ENCODE results near the gene WDR33.
"Not testable (repeated sequence)": the region's sequence is repeated elsewhere in the genome, so short reads cannot be mapped to it uniquely, and the experiment has no call there.

The WDR33 gene

DNA sequence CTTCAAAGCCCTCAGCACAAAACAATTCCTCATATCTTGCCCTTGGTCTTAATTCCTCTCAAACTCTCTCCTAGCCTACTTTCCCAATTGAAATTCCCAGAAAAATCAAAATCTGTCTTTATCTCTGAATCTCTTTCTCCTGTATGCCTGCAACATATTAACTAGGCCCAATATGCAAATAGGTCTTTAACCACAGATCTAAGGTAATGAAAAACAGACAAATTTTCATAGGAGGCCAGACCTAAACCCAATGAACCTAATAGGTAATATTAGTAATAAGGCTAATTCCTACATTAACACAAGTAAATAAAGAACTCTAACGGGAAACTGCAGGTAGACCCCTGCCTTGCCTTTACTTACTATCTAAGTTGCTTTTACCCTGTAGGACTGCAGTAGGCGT, 41.4 kb downstream of the WDR33 start:
- no peak for DNase-seq

DNA sequence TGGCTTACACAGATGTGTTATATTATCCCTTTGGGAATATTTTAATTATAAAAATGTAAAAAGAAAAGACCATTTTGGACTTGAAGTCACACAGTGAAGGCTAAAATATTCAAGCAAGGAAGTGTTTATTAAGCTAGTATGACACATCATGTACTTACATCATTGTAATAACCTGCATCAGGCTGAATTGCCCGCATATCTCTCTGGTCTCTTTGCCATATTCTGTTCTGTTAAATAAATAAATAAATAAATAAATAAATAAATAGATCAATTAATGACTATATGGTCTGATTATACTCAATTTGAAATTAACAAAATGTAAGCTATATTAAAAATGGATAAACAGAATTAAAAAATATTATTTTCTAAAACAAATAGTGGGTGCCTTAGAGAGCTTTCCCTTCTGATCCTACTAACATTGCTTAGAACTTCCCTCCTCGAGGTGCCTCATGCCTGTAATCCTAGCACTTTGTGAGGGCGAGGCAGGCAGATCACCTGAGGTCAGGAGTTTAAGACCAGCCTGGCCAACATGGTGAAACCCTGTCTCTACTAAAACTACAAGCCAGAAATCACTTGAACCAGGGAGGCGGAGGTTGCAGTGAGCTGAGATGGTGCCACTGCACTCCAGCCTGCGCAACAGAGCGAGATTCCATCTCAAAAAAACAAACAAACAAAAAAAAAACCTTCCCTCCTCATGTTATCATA, 42.0 kb downstream of the WDR33 start:
- no peak for DNase-seq

DNA sequence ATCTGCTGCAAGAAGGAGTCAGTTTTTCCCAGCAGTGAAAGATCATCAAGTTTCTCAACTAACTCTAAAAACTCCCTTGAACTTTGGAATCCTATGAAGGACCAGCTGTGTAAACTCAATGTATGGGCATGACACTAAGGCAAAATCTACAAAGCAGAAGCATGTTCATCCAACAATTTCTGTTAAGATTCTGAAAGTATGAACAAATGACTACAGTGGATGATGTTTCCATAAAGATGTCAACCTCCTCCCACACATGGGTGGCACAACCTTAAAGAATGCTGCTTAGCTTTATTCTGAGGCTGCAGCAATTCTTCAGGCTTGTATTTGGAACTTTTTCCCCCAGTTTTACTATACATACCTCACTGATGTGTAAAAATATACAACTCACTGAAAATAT, 47.2 kb downstream of the WDR33 start:
- no peak for DNase-seq

DNA sequence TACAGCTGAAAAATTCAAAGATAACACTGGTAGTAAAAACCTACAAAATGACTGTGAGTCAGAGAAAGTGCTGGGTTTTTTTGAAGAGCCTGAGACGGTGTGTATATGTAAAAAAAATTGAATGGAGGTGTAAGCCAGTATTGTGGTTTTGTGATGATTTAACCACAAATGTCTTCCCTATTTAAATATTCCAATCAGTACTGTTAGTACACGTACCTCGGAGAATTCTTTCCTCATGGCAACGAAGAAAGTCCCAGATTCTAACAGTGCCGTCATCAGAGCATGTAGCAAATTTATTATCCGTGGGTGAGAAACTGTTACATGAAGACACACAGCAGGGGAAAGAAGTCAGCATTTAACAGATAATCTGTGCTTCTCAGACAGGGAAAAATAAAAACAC, 48.1 kb downstream of the WDR33 start:
- DNase-seq, result no peak

DNA sequence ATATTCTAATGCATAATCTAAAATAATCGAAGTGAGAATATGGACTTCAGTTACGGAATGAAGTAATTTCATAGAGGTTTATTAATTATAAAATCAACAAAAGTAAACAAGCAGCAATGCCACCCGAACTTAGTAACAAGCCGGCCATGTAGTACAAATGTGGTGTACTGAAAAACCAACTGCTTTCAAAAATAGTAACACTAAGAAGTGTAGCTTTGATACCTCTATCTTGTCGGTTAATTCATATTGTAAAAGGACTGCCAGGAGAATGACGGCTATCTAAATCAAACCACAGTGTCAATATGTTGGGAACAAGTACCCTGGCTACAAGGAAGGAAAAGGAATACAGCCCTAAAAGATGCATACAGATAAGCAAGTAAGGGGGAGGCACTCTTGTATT, 48.5 kb downstream of the WDR33 start:
- DNase-seq, result no peak

DNA sequence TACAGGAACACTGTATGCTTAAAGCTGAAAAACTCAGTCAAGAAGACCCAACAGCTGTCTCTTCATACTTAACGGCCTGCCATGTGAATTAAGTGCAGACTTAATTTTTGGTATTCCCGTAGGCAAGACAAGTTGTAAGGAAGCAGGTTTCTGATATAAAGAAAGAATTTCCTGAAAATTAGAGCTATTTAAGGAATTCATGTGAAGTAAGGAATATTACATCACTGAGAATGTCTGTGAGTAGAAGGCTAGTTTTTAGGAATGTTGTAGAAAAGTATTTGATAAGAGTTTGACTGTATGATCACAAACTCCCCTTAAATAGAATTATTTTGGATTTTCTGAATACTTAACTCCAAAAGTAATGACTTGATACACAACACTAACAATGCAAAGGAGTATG, 51.0 kb downstream of the WDR33 start:
- no peak for DNase-seq

DNA sequence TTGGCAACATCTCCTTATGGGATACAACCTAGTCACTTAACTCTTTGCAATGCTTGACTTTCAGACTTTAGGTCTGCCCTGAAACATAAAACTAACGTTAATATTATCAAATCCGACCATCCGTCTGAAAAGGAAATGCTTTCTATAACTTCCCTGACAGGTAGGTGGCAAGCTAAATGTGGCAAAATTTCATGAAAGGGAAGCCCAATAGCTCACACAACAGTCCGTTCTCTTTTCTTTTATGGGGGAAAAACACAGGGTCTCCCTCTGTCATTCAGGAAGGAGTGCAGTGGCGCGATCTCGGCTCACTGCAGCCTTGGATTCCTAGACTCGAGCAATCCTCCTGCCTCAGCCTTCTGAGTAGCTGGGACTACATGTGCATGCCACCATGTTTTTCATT, 56.8 kb downstream of the WDR33 start:
- DNase-seq, result no peak

DNA sequence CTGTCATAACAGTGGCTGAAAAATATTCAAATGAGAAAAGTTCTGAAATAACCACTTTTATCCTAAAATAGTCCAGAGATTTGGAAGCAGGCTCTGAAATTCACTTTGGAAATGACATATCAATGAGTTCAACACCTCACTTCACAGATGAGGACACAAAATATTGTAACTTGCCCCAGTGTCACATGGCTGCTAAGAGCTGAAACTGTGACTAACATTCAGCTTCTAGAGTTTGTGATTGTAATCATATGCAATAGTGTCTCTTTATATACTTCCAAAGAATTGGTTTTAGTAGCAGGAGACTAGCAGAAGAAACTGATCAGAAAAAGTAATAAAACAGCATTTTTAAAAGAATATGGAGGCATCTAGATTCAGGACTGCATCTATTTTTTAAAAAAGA, 57.6 kb downstream of the WDR33 start:
- no peak for DNase-seq

DNA sequence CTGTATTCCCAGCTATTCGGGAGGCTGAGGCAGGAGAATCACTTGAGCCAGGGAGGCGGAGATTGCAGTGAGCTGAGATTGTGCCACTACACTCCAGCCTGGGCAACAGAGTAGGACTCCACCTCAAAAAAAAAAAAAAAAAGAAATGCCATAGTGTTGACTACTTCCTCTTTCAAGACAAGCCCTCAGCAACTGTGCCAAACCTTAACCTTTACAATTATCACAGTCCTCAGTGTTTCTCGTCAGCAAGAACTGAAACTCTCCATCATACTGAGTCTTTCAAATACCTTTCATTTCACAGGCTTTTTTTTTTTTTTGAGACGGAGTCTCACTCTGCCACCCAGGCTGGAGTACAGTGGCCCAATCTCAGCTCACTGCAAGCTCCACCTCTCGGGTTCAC, 61.4 kb downstream of the WDR33 start:
- DNase-seq, result not testable (repeated sequence)

DNA sequence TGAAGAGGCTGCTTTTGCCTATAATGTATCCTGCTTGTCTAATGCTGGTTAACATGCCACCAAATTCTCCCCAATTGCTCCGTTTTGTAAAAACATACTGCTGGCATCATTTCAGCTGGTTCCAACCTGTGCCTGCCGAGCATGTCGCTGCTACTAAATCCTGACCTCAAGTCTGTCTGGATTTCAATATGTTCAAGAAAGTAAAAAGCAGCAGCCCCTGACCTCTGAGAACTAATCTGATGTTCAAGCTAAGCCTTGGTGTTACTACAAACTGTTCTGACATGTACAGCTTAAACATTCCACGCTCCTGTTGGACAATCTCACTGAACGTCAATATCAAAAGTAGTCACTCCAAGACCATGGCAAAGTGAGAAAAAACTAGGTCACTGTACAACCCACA, 63.4 kb downstream of the WDR33 start:
- DNase-seq, result no peak

DNA sequence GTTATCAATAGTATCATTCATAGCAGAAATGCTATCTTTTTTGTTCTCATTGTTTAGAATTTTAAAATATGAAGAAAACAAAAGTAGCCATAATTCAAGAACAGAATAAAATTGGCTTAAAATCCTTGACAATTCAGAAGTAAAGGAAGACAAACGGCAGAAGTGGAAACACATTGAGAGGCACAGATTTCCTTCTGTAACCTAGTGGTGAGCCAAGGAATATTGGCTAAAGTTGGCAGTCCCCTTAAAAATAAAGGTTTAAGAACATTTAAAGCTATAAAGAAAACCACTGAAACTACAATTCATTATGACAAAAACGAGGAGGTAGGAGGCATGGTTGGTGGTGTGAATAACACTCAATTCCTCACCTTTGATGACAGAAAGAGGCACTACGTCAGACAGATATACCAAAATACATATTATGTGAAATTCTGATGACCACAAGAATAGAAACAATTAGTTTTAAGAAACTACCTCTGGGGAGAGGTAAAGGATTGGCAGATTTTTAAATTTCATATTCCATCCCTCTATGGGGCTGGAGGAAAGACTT, 67.4 kb downstream of the WDR33 start:
- no peak for DNase-seq

DNA sequence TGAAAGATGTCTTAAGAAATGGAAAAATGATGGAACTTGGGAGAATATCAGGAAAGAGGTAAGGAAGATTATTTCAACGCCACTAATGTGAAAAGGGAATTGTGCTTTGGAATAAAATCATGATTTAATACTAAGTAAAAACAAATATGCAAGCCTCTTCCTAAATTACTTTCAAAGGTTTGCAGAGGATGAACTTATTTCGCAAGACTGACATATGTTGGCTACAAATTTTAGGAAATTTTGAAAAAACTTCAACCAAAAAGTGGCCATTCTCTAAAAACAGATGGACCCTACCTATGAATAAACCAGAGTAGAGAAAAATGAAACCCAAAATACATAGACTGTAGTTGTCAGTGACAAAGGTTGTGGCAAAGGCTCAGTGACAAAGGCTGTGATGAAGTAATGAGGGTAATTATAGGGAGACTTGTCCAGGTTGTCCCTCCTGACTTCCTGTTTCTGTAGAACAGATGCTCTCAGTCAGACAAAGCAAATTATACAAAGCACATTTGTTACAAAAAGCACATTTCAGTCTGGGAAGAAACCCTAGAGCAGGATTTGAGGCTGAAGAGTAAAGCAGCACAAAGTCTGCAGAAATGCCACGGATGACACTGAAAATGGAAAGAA, 70.2 kb downstream of the WDR33 start:
- DNase-seq, result no peak

DNA sequence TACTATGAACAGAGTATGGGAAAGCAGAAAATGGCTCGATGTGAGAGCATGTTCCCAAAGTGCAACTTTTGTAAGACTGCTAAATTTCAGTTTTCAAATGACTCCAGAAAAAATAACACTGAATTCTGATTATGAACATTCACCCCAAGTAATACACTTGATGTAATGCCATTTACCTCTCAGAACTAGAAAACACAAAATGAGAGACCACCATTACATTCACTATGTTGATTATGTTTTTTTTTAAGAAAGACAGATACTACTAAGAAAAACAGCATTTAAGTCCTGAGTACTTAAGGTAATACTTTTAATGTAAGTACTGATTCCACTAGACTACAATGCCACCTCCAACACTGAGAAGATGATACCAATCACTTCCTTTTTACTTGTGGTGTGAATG, 71.2 kb downstream of the WDR33 start:
- no peak for DNase-seq

DNA sequence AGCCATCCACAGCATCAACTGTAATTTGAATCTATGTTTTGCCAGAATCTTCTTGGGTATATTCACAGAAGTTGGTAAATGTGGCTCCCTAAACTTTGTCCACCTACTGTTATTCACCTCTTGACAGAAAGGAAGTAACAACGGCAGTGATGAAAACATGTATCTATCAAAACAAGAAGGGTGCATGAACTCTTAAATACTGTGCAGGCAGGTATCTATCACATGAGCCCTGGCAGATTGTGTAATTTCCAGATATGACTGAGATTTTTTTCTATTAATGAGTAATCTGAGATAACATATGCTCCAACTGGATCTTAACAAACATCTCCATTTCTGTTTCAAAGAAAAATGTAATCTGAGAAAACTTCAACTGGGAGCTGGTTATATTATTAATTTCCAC, 73.1 kb downstream of the WDR33 start:
- no peak for DNase-seq

DNA sequence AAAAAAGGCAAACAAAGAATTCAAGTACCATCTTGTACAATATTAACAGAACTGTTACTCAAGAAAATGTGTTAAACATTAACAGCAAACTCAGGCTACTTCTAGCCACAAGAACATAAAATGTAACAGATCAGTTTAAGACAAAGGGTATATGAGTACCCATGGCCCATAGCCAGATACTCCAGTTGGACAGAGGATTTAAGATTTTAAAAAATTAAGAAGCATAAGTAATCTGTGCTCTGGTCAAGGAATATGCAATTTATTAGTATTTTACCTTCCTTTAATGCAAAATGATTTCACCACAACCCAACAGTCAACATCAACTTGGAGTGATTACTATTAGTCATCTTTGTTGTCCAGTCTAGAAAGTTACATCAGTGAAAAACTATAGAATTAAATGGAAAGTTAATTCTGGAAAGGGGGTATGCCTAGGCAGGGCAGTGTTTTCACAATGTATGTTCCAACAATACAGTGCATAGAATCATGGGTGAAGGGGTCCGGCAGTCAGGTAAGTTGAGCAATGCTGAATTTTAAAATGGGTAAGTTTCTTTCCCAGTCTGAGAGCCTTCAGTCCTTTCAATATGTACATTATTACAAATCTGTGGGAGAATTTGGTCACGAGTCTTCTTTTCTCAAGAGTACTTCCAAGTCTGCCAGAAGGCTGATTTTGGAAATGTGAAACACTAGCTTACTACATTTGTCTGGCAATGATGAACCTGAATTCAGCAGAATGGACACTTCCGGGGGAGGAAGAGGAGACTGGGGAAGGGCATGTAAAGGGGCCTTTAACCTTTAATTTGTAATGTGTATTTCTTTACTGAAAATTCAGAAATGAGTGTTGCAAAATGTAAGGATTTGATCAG, 75.2 kb downstream of the WDR33 start:
- DNase-seq, result no peak

DNA sequence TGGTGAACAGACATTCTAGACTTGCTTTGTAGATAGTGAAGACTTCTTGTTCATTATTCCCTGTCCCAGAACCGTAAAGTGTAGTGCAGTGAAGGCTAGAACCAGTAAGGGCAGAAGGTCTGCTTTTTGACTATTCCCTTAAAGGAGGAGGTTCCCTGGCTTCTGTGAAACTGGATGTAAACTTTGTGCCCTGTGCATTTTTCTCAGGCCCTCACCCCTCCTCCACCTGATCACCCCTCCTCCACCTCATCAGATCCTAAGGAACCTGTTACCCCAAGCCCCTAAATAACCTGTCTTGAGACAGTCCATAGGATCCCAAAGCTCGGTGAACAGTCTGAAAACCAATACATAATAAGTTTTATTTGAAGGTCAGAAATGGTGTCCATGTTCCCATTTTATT, 75.9 kb downstream of the WDR33 start:
- DNase-seq, result no peak

DNA sequence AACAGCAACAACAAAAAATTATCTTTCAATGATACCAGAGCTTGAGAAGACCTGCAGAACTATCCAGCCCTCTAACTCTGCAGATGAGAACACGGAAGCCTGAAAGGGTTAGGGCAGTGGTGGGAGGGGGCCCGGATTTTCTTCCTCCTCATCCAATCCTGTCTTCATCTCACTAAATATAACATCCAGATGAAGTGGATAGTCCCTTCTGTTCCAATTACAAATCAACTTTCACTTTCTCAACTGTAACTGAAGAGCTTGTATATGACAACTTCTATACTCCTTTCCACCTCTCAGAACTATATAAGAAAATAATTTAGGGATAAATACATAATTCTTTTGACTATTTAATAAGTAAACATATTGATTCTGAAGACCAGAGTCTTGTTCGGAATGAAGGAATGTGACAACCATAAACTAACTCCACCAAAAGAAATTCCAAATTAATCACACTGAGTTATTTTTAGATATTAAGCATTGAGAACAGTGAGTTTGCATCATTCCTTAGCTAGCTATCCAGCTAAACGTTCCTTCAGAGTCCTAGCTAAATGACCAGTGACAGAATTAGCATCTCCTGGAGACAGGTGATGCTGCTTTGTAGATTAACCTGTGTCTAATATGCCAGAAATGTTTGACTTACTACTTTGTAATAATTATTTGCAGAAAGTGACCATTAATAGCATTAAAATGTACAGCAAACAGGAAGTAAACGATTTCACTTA, 77.0 kb downstream of the WDR33 start:
- DNase-seq, result no peak

DNA sequence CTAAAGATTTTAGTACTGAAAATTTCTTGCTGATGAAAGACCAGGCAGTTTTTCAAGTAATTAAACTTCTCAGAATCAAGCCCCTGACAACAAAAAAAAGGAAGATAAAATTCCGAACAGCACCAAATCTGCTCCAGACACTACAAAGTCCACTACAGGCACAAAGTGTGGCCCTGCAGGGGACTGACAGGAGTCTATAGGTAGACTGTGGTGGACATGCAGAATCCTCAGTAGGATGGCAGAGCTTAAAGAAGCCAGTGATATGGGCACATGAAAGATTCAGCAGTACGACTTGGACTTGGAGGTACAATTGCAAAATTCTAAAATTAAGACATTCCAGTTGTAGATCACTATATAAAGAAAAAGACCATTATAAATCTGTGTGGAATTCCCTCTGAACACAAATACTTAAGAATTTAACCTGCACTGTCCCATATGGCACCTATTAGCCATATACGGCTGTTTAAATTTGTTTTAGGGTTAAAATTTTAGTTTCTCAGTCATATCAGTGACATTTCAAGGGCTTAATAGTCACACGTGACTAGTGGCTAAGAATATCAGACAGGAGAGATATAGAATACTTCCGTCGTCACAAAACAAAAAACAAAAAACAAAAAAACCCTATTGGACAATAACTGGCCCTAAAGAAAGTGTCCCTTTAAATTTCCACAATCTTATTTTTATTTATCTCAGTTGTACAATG, 77.7 kb downstream of the WDR33 start:
- DNase-seq, result no peak

DNA sequence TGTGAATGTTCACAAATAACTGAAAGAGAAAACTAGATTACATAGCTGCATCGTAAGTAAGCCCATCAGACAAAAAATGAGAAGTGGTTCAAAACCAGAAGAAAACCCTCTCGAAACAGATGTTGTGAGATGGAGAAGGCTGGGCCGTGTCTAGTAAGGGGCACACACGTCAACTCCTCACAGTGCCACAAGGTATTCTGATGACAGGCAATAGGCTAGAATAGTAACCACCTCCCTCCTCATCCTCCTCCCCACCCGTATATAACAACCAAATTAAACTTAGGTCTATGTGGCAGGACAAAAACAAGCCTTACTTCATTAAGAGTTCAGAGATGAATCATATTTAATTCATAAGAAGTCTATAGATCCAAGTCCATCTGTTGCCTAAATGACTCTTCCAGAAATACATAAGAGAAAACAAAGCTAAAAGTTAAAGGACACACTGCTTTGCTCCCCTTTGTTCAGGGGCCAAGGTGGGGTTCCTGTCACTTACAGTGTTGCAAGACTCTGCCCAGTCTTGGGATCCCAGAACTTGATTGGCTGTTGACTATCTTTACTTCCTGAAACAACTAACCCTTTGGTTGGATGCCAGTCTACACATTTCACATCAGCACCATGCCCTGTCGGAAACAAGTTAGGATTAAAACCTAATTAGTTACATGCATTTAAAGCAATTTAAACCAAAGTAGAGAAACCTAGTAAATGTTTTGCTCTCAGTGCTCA, 84.7 kb downstream of the WDR33 start:
- DNase-seq, result no peak

DNA sequence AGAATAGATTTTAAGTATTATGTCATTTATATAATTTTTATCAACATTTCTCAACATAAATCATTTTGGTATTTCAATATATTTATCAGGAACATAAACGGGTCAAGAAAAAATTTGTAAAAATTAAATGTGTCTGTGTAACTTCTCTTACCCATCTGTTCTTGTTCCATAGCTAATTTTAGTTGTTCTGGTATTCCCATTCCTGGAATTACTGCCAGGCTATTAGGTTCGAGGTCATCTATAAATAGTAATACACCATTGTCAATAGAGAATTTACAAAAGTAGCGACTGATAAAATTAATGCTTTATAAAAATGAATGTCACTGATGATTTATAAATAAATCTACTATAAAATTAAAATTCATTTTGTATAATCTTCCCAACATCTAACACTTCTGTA, 88.2 kb downstream of the WDR33 start:
- DNase-seq, result no peak

All from anterior cingulate cortex (tissue), 58 donors.